DND-41 (cell line): ENCODE results near the gene SAC3D1.

ENCODE experiments used
- CTCF ChIP-seq: IDR thresholded peaks from 2 replicates; pipeline ENCODE4 v1.5.1; 2012; ENCODE audit warnings: borderline replicate concordance, low read length, moderate library complexity, mild to moderate bottlenecking; ENCODE audit not compliant: poor library complexity, severe bottlenecking; ENCODE audit errors: extremely low read depth
- EZH2 ChIP-seq: IDR thresholded peaks from 3 replicates; pipeline ENCODE4 v1.6.1; 2012; ENCODE audit warnings: borderline replicate concordance, low read depth, mild to moderate bottlenecking, moderate library complexity, low read length, inconsistent platforms; ENCODE audit not compliant: severe bottlenecking

- TF ChIP-seq EZH2 (no peak), CTCF (peak; percentile 11)
These were observed 20.0 kb downstream of the SAC3D1 start for GRCh38 chr11:65060913-65061408.
